Activated T-helper 9 cell treated with anti-CD3 and anti-CD28 coated beads, Interleukin-2, amount 50 U/mL, for 16 hours (primary cell): ENCODE measurements around the gene DPP3.

Source experiments
- DNase-seq: peaks from one replicate; pipeline ENCODE4 v3.0.0-alpha.2; 2020; ENCODE audit warnings: low read depth

DPP3 gene

DNA sequence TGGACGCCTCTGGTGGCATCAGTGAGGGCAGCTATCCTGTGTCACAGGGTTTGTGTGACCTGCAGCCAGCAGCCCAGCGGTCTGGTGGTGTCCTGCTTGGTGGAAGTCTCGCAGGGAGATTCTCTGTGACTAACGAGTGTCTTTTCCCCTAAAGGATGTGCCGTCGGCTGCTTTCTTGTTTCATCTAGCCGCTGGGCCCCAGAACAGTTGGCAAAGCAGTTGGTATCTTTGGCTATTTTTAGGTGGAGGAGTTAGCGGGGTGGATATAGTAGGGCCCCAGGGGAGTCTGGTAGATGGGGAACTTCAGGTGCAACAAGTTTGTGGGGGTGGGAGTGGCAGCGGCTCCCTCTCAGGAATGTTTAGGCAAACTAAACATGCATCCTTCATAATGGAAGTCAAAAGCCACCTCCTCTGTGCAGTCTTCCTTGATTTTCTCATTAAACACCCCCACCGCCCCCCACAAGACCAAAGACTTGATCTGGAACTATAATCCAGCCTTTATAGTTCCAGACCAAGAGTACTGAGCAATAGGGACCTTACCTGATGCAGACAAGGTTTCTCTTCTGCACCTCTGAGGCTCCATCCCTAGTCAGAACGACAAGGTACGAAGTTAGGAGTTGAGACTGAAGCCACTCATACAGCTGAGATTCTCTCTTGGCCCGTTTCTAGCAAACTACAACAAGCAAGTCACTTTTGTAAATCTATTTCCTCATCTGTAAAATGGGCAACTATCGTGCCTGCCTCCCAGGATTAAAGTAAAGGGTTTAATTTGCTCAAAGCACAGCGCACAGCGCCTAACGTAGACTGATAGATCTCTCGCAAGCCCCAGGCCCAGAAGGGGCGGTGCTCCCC, 14.6 kb upstream of the DPP3 start:
- DNase-seq = no peak

DNA sequence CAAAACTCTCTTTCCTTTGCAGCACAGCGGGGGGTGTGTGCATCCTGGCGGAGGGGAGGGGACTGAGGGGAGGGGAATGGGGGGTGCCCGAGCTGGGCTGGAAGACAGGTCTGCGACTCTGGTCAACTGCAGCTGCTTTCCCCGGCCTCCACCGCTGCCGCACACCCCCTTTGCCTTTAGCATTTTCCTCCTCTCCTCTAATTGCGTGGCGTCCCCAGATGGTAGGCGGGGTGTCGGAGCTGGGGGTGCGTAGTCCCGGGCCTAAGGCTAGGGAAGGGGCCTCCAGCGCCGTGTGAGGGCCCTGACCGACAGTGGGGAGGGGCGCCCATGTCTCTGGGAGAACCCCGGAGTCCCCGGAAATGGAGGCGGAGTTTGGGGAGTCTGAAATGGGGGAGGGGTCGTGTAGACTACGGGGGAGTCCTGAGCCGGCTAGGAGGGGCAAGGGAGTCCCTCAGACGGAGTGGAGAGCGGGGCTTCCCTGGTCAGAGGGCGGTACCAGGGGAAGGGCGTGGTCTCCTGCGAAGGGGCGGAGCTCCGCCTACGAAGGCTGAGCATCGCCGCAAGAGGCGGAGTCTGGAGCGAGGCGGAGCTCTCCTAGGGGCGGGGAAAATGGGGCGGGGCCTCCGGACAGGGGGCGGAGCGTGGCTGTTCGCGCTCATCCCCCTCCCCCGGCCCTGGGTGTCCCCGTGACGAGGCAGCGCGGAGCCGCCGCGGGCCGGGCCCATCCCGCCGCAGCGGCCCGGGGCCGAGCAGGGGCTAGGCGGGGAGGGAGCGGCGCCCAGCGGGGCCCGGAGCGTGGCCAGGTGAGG, 13.8 kb upstream of the DPP3 start, which contains the start of gene PELI3:
PELI3 (plus strand) TSS at position 681 of the 809 bp plus-strand sequence. CDS start 1,224 bp downstream, outside the sequence.
- peak; percentile 92 for DNase-seq

DNA sequence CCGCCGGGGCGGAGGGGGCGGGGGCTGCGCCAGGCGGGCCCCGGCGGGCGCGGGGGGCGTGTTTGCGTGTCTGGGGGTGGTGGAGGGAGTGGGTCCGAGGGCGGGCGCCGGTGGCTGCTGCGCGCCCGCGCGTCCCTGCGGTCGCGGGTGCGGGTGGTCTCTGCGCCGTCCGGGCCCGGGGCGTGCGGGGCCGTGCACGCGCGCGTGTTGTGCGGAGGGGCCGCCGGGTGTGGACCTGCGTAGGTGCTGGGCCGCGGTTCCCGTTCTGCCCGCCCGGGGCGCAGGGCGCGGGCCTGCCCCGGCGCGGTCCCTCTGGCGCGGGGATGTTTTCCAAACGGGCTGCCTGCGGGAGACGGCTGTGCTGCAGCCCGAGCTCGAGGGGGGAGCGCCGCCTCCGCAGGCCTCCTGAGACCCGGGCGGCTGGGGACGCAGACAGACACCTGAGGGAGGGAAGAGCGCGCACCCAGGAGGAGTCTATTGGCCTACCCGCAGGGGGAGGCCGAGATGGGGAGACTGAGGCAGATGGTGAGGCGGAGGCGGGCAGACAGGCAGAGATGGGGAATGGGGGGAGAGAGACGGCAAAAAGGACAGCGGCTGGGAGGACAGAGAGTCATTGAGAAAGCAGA, 13.1 kb upstream of the DPP3 start:
- DNase-seq = no peak

DNA sequence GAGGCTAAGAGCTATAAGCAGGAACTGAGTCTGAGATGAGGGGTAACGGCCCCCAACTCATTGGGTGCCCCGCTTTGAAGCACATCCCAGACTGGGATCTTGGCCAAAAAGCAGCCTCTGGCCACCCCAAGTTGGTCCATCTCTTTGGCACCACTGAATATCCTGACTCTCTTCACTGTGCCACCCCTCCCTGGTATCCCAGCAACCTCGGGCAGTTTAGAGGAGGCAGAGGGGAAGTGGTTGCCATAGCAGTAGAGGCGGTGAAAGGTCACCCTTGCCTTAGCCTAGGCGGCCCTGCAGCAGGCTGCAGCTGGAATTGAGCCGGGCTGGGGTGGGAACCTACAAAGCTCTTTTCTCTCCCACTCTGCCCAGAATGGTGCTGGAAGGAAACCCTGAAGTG, 12.5 kb upstream of the DPP3 start:
- DNase-seq = no peak

DNA sequence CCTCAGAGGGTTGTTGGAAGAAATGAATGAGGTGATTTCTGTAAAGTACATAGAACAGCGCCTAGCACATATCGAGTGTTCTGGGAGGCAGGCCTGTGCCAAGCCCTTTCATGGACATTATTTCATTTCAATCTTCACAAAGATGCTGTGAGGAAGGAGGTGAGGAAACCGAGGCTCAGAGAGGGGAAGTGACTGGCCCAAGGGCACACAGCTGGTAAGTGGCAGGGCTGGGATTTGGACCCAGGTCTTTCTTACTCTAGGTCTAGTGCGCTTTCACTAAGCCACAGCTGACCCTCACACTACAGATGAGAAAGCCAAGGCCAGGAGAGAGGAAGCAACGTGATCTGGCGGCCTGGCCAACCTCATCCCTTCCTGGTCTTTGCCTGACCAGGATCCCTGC, 11.5 kb upstream of the DPP3 start:
- DNase-seq = no peak

DNA sequence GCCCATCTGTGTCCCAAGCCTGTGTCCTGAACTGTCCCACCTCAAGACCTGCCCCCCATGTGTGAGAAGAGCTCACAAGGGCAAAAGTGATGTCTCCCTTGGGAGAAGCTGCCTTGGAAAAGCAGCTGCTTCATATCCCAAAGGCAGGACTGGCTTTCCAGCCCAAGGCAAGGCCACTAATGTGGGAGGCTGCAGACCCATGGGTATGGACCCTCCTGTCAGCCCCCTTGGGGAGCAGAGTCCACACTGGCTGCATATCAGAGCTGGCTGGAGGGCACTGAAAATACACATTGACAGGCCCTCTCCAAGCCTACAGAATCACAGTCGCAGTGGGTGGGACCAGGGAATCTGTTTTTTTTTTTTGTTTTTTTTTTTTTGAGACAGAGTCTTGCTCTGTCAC, 10.8 kb upstream of the DPP3 start:
- DNase-seq = no peak

DNA sequence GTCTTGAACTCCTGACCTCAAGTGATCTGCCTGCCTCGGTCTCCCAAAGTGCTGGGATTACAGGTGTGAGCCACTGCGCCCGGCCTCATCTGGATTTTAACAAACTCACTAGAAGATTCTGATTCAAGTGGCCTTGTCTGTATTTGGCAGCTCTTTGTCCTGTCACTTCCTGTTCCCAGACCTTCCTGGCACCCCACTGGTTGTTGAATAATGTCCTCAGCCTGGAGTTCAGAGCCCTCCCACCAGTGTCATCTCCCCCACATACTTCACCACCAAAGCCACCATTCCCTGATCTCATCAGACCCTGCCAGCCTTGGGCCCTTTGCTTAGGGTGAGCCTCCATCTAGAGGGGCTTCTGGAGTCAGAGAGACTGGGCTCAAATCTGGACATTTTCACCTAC, 10.2 kb upstream of the DPP3 start:
- DNase-seq = no peak

DNA sequence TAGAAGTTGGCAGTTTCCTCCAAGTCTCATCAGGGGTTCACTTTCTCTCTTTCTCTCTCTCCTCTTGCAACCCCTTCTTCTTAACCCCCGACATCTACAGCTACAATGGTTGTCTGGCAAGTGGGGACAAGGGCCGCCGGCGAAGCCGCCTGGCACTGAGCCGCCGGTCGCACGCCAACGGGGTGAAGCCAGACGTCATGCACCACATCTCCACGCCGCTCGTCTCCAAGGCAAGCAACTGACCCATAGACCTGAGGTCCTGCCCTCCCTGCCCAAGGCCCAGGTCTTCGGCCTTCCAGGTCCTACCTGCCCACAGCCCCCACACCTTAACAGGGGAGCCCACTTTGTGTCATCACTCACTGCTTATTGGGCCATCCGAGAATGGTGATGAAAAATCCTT, 9.1 kb upstream of the DPP3 start:
- no peak for DNase-seq

DNA sequence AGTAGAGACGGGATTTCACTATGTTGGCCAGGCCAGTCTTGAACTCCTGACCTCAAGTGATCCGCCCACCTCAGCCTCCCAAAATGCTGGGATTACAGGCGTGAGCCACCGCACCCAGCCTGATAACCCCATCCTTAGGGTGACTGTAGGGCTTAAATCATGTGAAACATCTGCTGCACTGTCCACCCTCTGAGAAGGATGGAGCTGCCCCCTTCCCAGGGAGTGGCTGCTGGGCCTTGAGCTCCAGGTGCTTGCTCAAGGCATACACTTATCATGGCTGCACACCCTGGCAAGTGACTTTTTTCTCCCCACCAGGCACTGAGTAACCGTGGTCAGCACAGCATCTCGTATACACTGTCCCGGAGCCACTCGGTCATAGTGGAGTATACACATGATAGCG, 8.2 kb upstream of the DPP3 start:
- no peak for DNase-seq

DNA sequence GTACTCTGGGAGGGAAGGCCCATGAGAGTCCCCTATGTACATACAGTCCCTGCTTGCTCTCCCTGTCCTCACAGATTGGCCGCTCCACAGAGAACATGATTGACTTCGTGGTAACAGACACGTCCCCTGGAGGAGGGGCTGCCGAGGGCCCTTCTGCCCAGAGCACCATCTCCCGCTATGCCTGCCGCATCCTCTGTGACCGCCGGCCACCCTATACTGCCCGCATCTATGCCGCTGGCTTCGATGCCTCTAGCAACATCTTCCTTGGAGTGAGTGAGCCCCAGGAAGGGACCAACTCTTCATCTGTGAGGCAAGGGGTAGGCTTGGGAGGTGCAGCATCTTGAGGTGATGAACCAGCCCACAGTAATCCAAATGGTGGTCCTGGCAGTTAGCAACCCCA, 7.1 kb upstream of the DPP3 start:
- DNase-seq = no peak

DNA sequence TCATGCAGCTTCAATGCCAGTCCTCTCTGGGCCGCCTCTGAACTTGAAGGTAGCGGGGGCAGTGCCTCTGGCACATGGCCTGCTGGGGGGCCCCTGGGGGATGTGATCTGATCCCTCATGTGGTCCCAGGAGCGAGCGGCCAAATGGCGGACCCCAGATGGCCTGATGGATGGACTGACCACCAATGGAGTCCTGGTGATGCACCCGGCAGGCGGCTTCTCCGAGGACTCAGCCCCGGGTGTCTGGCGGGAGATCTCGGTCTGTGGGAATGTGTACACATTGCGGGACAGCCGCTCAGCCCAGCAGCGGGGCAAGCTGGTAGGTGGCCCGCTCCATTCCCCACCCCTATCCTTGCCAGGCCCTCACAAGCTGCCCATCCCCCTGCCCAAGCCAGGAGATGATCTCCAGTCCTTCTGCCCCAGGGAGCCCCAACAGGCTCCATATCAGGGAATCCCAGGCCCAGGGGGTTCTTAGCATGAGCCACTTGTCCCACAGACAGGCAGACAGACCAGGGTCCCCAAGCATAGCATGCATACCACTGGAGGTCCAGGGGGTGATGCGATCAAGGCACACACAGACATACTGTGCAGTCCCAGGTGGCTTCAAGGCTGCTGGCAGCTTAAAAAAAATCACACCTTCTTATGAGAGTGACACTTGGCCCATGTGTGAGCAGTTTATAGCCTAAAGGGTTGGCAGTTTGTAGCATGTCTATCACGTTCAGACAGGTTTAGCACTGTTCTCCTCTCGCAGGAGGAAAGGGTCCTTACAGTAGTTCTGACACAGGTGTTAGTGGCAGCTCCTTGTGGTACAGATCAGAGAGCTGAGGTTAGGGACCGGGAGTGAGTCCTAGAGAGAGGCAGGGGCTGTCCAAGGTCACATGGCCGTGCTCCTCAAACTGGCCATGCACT, 6.4 kb upstream of the DPP3 start:
- DNase-seq = no peak

DNA sequence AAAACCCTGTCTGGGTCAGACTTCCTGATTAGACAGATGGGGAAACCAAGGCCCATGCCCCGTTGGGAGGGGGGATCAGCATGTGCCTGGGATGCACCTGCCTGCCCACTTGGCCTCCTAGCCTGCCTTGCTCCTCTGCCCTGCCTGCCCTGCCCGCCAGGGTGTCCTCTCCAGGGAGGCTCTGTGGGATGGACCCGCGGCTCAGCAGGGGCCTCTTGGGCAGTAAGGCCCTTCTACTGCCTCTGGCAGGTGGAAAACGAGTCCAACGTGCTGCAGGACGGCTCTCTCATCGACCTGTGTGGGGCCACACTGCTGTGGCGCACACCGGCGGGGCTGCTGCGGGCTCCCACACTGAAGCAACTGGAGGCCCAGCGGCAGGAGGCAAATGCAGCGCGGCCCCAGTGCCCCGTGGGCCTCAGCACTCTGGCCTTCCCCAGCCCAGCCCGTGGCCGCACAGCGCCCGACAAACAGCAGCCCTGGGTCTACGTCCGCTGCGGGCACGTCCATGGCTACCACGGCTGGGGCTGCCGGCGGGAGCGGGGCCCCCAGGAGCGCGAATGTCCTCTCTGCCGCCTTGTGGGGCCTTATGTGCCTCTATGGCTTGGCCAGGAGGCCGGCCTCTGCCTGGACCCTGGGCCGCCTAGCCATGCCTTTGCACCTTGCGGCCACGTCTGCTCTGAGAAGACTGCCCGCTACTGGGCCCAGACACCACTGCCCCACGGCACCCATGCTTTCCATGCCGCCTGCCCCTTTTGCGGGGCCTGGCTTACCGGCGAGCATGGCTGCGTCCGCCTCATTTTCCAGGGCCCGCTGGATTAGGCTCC, 4.7 kb upstream of the DPP3 start:
- no peak for DNase-seq

DNA sequence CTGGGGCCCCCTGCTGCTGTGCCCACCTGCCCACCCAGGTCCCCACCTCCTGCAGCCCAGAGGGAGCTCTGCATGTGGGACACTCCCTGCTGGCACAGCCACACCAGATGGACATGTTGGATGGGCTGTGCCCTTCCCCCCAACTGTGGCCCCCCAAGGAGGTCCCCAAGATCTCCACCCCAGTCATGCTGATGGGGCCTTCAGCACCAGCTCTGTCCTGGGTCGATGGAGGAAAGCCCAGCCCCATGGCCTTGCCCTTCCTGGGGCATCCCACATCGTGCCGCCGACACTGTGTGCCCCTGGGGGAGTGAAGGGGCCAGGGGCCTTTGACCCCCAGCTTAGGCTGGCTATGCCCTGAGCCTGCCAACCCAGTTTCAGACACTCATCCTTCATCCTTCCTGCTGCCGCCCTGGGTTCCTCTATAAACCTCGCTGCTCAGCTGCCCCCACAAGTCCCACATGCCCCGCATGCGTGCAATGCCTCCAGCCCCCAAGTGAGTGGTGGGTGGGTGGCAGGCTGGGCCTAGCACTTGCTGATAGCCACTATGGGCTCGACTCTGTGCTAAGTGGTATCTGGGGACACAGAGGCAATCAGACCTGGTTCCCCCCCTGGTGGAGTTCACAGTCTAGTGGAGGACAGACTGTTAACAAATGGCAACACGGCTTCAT, 3.9 kb upstream of the DPP3 start:
- DNase-seq = no peak

DNA sequence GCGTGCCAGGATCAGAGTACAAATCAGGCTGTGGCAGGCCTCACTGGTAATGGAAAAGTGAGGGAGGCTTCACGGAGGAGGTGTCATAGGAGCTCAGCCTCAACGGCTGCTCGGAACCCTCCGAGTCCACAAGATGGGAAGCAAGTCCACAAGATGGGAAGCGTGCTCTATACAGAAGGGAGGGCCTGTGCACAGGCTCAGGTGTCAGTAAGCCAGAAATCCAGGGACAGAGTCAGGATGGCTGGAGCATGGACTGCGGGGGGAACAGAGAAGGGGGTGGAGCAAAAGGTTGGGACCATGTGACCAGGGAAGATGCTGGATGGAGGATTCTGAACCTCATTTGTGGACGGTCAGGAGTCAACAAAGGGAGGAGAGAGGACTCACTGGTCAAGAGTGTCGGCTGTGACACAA, 3.4 kb upstream of the DPP3 start:
- no peak for DNase-seq

DNA sequence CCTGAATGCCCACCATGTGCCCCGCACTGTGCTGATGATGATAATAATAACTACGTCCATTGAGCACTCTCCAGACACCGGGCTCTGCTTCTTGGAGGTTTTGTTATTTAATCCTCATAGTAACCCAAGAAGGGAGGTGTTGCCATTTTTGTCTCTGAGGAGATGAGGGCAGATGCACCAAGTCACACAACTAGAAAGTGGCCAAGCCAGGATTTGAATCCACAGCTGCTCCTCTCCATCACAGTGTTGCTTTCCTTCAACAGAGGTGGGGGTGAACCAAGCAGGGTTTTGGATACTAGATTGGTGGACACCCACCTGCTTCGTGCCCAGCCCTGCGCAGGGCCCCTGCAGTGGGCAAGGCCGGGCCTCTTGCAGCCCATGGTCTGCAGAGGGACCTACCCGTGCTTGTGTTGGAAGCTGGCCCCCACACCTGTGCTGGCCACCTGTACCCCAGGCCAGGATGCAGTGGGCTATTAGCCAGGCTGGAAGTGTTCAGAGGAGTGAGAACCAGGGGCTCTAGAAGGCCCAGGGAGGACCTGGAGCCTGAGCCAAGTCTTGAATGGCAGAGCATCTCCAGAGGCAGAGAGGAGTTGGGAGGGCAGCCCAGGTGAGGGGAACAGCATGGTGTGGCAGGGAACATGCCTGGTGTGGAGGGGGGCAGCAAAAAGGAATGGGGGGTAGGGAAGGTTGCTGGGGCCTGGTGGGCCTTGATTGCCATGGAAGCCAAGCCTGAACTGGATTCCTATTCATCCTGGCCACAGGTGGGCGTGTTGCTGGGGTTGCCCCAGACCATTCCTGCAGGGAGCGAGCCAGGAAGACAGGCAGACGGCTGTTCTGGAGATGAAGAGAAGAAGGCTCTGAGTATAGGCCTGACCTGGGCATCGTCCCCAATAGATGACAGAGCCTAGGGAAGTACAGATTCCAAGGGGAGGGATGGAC, 2.7 kb upstream of the DPP3 start:
- DNase-seq = no peak

DNA sequence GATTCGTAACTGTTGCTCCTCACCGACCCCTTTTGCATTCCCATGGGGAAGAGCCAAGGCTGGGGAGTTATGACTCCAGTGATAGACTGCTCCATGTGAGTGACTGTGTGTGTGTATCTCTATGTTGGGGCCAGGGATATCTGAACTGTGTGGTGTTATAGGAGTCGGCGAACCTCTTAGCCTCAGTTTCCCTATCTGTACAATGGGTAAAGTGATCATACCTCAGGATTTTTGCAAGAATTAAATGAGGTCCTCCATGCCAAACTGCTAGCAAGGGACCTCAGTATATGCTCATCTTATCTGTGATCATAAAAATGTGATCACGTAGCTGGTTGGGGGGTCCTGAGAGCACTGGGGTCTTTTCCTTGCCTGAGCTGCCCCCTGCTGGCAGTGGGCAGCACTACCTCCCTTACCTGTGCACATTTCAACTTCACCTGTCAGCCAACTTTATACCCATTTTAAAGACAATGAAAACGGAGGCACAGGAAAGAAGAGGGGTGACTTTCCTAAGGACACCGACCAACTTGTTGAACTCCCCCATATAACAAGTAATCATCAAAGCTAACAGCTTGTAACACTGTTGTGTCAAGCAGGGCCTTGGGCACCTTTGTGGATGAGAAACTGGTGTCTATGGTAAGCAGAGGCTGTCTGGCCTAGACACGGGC, 1.4 kb upstream of the DPP3 start:
- no peak for DNase-seq

DNA sequence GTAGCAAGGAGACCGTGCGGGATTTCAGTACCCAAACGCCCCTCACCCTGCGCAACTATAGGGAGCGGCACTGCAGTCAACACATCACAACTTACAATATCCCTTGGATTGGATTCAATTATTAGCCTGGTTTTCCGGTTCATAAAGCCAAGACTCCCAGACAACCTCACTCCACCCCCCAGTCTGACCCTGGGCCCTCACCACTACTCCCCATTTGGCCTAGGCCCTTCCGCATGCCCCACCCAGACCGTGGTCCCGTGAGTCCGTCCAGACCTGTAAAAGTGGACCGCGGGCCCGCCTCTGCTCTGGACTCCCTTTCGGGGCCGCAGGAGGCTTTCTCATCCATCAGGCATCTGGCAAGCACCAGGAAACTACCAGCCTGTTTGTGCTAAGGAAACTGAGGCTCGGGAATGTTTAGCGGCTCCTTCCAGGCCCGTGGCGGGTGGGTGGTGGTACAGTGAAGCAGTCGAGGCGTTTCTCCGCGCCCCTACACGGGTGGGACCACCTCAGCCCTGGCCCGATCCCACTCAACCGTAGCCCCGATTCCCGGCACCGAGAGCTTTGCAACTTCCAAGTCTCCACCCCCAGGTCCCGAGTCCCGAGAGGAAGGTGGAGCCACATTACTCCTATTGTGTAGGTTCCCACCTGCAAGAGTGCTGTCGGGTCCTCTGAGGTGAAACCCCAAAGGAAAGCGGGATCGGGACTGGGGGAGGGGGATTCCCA, 679 bp upstream of the DPP3 start:
- DNase-seq = no peak

DNA sequence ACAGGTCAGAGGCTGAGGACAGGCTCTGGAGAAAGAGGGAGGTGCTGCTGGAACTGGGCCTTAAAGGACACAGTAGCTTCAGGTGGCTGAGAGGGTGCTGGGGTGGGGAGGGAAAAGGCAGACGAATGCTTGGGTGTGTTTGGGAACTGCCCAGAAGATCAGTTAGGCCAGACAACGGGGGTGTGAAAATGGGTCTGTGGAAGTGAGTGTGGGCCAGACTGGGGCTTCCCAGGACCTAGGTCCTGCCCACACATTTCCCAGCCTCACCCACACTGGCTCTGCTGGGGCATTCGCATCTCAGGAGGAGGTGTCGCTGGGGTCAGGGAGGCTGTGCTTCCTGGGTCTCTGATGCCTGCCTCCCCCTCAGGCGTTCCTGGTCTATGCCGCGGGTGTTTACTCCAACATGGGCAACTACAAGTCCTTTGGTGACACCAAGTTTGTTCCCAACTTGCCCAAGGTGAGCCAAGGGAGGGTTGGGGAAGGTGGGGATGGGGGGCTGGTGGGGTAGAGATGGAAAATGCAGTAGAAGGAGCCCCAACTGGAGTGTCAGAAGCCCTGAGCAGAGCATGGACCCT, 4.7 kb downstream of the DPP3 start:
- no peak for DNase-seq
